Small intestine (tissue), 7 donors: ENCODE data around the gene ZNF729. TPM values are rescaled to one million over a fixed set of nuclear protein-coding genes. Genes with fewer than 3 reads are reported as not detected.

ENCODE experiments used
- DNase-seq, 2 donors: peaks; one replicate each; pipeline versions ENCODE4 v3.0.0 to v3.0.0-alpha.2; 2013
- FAIRE-seq: peaks from 2 replicates; lab custom pipeline; 2012; peaks lifted over from hg19 to GRCh38; lab: Jason Lieb, UNC
- H3K27ac ChIP-seq, 3 donors: one replicate each; pipeline ENCODE4 v1.5.1; 2013; ENCODE audit warnings: low read length in 2 of 3, mild to moderate bottlenecking in 2 of 3, control low read depth in 1 of 3, inconsistent platforms in 1 of 3, low read depth in 1 of 3, moderate library complexity in 1 of 3
- H3K27me3 ChIP-seq, 3 donors: one replicate each; pipeline ENCODE4 v1.6.1; 2013; ENCODE audit warnings: low read length in 3 of 3, inconsistent platforms in 1 of 3; ENCODE audit not compliant: control insufficient read depth in 3 of 3, insufficient read depth in 3 of 3
- H3K36me3 ChIP-seq, 3 donors: one replicate each; pipeline ENCODE4 v1.6.1; 2013; ENCODE audit warnings: low read length in 3 of 3, inconsistent platforms in 1 of 3, low read depth in 1 of 3, mild to moderate bottlenecking in 1 of 3, moderate library complexity in 1 of 3; ENCODE audit not compliant: control insufficient read depth in 3 of 3, insufficient read depth in 2 of 3
- H3K4me1 ChIP-seq, 3 donors: one replicate each; pipeline ENCODE4 v1.6.1; 2013; ENCODE audit warnings: low read length in 2 of 3, inconsistent platforms in 1 of 3, low read depth in 1 of 3, mild to moderate bottlenecking in 1 of 3, moderate library complexity in 1 of 3; ENCODE audit not compliant: control insufficient read depth in 3 of 3, insufficient read depth in 2 of 3
- H3K4me3 ChIP-seq, 3 donors: one replicate each; pipeline ENCODE4 v1.5.1; 2013; ENCODE audit warnings: low read length in 3 of 3, control low read depth in 1 of 3, inconsistent platforms in 1 of 3, low read depth in 1 of 3, mild to moderate bottlenecking in 1 of 3, moderate library complexity in 1 of 3
- H3K9me3 ChIP-seq, 2 donors: one replicate each; pipeline ENCODE4 v1.6.1; 2013; ENCODE audit warnings: low read depth in 1 of 2, low read length in 1 of 2; ENCODE audit not compliant: control insufficient read depth in 2 of 2, insufficient read depth in 1 of 2
- WGBS, 3 donors: extraction: QIAGEN DNeasy Blood & Tissue Kit; methylation state at CpG; one replicate each; pipeline ENCODE4 v1.1.7; 2013; 5-methylcytosine and 5-hydroxymethylcytosine counted together
- polyA plus RNA-seq, 4 donors: library from polyadenylated mRNA; stranded (reverse) in 3 of 4; unstranded in 1 of 4; fragments of 200-250 nt in 3 of 4; fragments of 120-200 nt in 1 of 4; gene quantifications; one replicate each; pipeline versions ENCODE4 v1.2.1 to v1.2.3, GENCODE V29; 2013
- donor health status: healthy with polysubstance abuse.
- donor health status: control.
- donor health status: control.
- donor health status: Bipolar disorder and iron deficiency.
- donor health status: healthy.

Gene ZNF729
- polyA plus RNA-seq, 4 donors = 0.01 TPM; not detected in 3

DNA sequence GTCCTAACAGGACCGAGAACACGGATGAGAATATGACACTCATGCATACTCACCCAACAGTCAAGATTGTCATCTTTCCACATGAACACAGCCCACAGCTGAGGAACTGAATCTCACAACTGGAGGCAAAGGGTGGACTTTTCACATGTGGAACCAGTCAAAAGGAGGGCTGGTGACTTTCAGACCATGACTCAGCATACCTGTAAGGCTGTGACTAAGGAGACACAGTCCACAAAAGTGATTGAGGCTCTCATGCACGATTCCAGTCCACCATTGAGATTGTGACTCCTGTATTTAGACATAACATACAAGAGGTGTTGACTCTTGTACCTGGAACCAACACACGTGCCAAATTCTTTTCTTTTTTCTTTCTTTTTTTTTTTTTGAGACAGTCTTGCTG, 40.0 kb downstream of the ZNF729 start:
- Histone ChIP-seq H3K4me3 (no peak overlapping the region), H3K9me3 (peaks cover 8 to 47% of the 10 kb centered on the region in 2 donors), H3K36me3 (no peaks in the 10 kb centered on the region), H3K27ac (no peak overlapping the region), H3K4me1 (no peaks in the 10 kb centered on the region), H3K27me3 (no peaks in the 10 kb centered on the region)
- 68 to 82% (median 71%) methylated on average over 4 of the region's 4 CpGs for WGBS, 3 donors
- DNase-seq (no peak), FAIRE-seq (no peak)

DNA sequence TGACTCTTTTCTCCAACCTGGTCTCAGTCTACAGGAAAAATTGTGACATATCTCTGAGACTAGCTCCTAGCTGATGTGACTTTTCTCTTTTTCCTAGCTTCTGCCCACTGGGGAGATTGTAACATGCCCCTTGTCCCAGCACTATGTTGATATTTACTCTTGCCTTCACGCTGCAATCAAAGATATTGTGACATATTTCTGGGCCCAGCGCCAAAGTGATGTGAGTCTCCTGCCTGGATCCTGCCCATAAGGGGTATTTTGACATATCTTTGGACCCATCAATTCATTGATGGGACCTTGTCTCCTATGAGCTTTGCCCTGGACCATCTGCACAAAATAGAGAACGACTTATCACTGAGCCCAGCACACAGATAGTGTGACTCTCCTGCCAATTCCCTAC, 41.1 kb downstream of the ZNF729 start:
- DNase-seq (no peak), FAIRE-seq (no peak)
- no peaks in the 10 kb centered on the region for H3K36me3 ChIP-seq
- H3K4me3 ChIP-seq = no peak overlapping the region
- WGBS, 3 donors = 78 to 80% (median 79%) methylated on average over 3 of the region's 3 CpGs
- peaks cover 8 to 51% of the 10 kb centered on the region in 2 donors for H3K9me3 ChIP-seq
- no peaks in the 10 kb centered on the region for H3K4me1 ChIP-seq
- no peaks in the 10 kb centered on the region for H3K27me3 ChIP-seq
- H3K27ac ChIP-seq = no peak overlapping the region

DNA sequence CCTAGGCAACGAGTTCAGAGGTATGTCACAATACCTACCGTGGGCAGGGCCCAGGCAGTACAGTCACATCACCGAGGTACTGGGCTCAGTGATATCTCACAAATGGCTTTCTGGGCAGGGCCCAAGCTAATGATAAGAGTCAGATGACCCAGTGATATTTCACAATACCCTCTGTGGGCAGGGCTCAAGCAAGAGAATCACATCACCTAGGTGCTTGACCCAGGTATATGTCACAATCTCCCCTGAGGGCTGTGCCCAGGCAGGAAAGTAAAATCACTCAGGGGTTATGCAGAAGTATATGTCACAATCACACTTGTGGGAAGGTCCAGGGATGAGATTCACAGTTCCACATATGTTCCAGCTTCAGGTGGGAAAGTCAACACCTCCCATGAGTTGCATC, 45.3 kb downstream of the ZNF729 start:
- no peak for FAIRE-seq
- H3K9me3 ChIP-seq = peaks cover 8 to 40% of the 10 kb centered on the region in 2 donors
- 66 to 87% (median 81%) methylated on average over 3 of the region's 3 CpGs for WGBS, 3 donors
- H3K36me3 ChIP-seq = no peaks in the 10 kb centered on the region
- DNase-seq = no peak
- H3K4me1 ChIP-seq = no peaks in the 10 kb centered on the region
- H3K4me3 ChIP-seq = no peak overlapping the region
- no peak overlapping the region for H3K27ac ChIP-seq
- no peaks in the 10 kb centered on the region for H3K27me3 ChIP-seq

DNA sequence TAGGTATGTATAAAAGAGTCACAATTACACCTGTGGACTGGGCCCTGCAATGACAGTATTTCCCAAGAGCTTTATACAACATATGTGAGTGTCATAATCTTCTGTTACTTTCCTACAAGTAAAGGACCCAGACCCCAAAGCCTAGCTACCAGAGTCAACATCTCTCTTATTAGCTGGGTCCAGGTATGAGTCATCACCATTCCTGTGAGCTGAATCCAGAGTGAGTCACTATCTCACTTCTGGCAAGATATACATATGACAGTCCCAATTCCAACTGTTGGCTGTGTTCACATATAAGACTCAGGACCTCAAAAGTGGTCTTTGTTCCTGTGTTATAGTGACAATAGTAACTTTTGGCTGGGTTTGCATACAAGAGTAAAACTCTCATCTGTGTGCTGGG, 46.7 kb downstream of the ZNF729 start:
- H3K4me3 ChIP-seq = no peak overlapping the region
- DNase-seq (no peak), FAIRE-seq (no peak)
- no peaks in the 10 kb centered on the region for H3K36me3 ChIP-seq
- no peaks in the 10 kb centered on the region for H3K27me3 ChIP-seq
- H3K4me1 ChIP-seq = no peaks in the 10 kb centered on the region
- peaks cover 6 to 41% of the 10 kb centered on the region in 2 donors for H3K9me3 ChIP-seq
- no peak overlapping the region for H3K27ac ChIP-seq

DNA sequence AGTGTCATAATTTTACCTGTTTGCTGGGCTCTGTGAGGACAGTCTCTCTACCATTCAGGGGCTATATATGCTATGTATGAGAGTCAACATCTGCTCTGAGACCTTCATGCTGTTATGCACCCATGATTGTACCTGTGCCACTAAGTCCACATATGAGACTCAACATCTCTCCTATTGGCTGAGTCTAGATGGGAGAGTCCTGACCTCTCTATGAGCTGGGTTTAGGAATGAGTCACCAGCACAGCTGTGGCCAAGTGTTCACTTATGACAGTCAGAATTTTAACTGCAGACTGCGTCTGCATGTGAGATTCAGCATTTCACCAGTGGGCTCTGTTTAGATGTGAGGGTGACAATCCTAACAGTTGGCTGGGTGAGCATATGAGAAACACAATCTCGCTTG, 49.5 kb downstream of the ZNF729 start:
- FAIRE-seq = no peak
- Histone ChIP-seq H3K4me3 (no peak overlapping the region), H3K27me3 (no peaks in the 10 kb centered on the region), H3K27ac (no peak overlapping the region), H3K36me3 (no peaks in the 10 kb centered on the region), H3K4me1 (no peaks in the 10 kb centered on the region), H3K9me3 (peaks cover 0 to 28% of the 10 kb centered on the region in 2 donors)
- DNase-seq = no peak
- 75 to 83% (median 78%) methylated on average over 2 of the region's 2 CpGs for WGBS, 3 donors

DNA sequence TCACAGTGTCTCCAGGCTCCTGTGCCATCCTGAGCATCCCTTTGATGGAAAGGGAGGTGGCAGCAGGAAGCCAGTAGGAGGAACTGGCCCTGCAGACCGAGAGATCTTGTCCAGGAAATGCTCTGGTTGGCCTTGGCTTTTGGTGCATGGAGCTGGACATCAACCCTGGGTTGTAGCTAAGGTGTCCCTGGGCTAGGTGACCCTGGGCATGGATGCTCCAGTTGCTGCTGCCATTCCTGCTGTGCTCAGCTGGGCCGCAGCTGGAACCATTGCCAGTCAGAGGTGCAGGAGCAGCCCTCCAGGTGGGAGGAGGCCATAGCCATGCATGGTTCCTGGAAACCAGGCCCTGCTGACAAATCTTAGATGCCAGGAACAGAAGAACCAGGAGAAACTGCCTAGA, 68.4 kb downstream of the ZNF729 start:
- DNase-seq (no peak), FAIRE-seq (no peak)
- H3K9me3 ChIP-seq = peaks cover 0 to 21% of the 10 kb centered on the region in 2 donors
- no peaks in the 10 kb centered on the region for H3K36me3 ChIP-seq
- H3K27ac ChIP-seq = no peak overlapping the region
- no peaks in the 10 kb centered on the region for H3K4me1 ChIP-seq
- no peaks in the 10 kb centered on the region for H3K27me3 ChIP-seq
- H3K4me3 ChIP-seq = no peak overlapping the region
- 56 to 69% (median 67%) methylated on average over 2 of the region's 2 CpGs for WGBS, 3 donors

Other genes starting within 250 kb of the ZNF729 start
- gene ZNF257, start 234.0 kb upstream of the ZNF729 start, polyA plus RNA-seq = 1 to 10 TPM in 2 of 4 donors, not detected in 2; 1.2 to 3.4 TPM
- gene ZNF676, start 89.5 kb upstream of the ZNF729 start, polyA plus RNA-seq = 1 to 10 TPM in 1 of 4 donors, under 1 TPM in 1, not detected in 2; 0.04 to 3.1 TPM
- 1 to 10 TPM in 1 of 4 donors, under 1 TPM in 1, not detected in 2; 0.04 to 2.2 TPM for gene ZNF98, start 135.9 kb downstream of the ZNF729 start, polyA plus RNA-seq